ENCODE data around the gene PSG7. TPM values are rescaled to one million over a fixed set of nuclear protein-coding genes. Genes with fewer than 3 reads are reported as not detected.
"Not testable (repeated sequence)": the region's sequence is repeated elsewhere in the genome, so short reads cannot be mapped to it uniquely, and the experiment has no call there.

PSG7 gene
- total RNA-seq, 1 experiment from 2014 or later: not detected

DNA sequence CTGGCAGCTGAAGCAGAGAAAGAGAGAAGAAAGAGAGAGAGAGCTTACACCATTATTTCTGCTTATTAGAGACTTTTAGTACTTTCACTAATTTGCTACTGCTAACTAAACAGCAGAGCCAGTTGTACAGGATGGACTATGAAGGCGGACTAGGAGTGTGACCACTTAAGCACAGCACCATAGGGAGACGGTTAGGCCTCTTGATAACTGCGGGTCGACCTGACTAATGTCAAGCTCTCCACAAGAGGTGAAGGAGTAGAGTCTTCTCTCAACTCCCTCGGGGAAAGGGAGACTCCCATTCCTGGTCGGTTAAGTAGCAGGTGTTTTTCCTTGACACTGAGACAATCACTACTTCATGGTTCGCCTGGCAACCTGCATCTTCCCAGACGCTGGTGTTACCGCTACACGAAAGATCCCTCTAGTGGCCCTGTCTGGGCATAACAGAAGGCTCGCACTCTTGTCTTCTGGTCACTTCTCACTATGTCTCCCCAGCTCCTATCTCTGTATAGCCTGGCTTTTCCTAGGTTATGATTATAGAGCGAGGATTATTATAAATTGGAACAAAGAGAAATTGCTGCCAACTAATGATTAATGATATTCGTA is 5.3 kb upstream of the PSG7 start:
- H2BK5ac ChIP-seq (ENCODE audit: insufficient read length, low read length): no peak overlapping the region
- no peak overlapping the region for H2BK20ac ChIP-seq (ENCODE audit: low read depth, low read length, poor library complexity, severe bottlenecking)
- TF ChIP-seq, protein P1, sequence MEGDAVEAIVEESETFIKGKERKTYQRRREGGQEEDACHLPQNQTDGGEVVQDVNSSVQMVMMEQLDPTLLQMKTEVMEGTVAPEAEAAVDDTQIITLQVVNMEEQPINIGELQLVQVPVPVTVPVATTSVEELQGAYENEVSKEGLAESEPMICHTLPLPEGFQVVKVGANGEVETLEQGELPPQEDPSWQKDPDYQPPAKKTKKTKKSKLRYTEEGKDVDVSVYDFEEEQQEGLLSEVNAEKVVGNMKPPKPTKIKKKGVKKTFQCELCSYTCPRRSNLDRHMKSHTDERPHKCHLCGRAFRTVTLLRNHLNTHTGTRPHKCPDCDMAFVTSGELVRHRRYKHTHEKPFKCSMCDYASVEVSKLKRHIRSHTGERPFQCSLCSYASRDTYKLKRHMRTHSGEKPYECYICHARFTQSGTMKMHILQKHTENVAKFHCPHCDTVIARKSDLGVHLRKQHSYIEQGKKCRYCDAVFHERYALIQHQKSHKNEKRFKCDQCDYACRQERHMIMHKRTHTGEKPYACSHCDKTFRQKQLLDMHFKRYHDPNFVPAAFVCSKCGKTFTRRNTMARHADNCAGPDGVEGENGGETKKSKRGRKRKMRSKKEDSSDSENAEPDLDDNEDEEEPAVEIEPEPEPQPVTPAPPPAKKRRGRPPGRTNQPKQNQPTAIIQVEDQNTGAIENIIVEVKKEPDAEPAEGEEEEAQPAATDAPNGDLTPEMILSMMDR (conservative IDR thresholded peaks at IDR 0.05): peak; percentile 24; the same call in 2 of the 3 replicates
- no peak overlapping the region for H3K27ac Mint-ChIP-seq
- H2AFZ ChIP-seq (ENCODE audit: low read length): no peak overlapping the region
- H3K23ac ChIP-seq (ENCODE audit: insufficient read length, low read depth, low read length): no peak overlapping the region
- DNase-seq: no peak
- no peak overlapping the region for H4K8ac ChIP-seq (replicated peaks; ENCODE audit: insufficient read length, low read depth, low read length)
- H2BK15ac ChIP-seq (ENCODE audit: low read depth, low read length): no peak overlapping the region
- H2BK120ac ChIP-seq (ENCODE audit: low read depth, low read length, poor library complexity, severe bottlenecking): no peak overlapping the region
- no peak overlapping the region for H4K5ac ChIP-seq (ENCODE audit: insufficient read length, low read depth, low read length)
- H3K4me3 Mint-ChIP-seq: no peak overlapping the region
- no peaks in the 10 kb centered on the region for H3K27me3 ChIP-seq (ENCODE audit: insufficient read depth, low read length)
- peaks cover 91 to 94% of the 10 kb centered on the region in 2 experiments for H3K9me3 Mint-ChIP-seq
- peaks cover 1% of the 10 kb centered on the region; the same call in 1 of the 2 replicates for H3K27me3 Mint-ChIP-seq (ENCODE audit: low read depth)
- H3K56ac ChIP-seq (ENCODE audit: insufficient read length, low read depth, low read length): no peak overlapping the region
- no peaks in the 10 kb centered on the region for H3K23me2 ChIP-seq (ENCODE audit: insufficient read length, low read depth, low read length, poor library complexity, severe bottlenecking)
- H3K79me2 ChIP-seq (ENCODE audit: insufficient read depth, low read length): no peaks in the 10 kb centered on the region
- no peak overlapping the region for H3K18ac ChIP-seq (ENCODE audit: insufficient read length, low read depth, low read length)
- H3K36me3 Mint-ChIP-seq (ENCODE audit: insufficient read depth in 1 of 3, low read depth in 3 of 3): peaks cover 7 to 14% (median 12%) of the 10 kb centered on the region in 3 experiments
- no peaks in the 10 kb centered on the region for H3K79me1 ChIP-seq (ENCODE audit: insufficient read depth, low read depth, low read length, poor library complexity, severe bottlenecking)
- H3K14ac ChIP-seq (ENCODE audit: insufficient read depth, low read length): no peak overlapping the region
- H3K27ac ChIP-seq (ENCODE audit: insufficient read length, low read depth, low read length): no peak overlapping the region
- no peaks in the 10 kb centered on the region for H3K4me1 Mint-ChIP-seq
- no peak overlapping the region for H4K91ac ChIP-seq (ENCODE audit: insufficient read length, low read depth, low read length)
- H3K4ac ChIP-seq (ENCODE audit: low read depth, low read length): no peak overlapping the region
- no peak overlapping the region for H3T11ph ChIP-seq (ENCODE audit: low read length)
- peaks cover 36% of the 10 kb centered on the region for H3K9me3 ChIP-seq (ENCODE audit: control insufficient read depth, low read depth, low read length)
- no peaks in the 10 kb centered on the region for H3K4me1 ChIP-seq (ENCODE audit: insufficient read depth, low read length)
- no CpG with 5 or more reads among the region's 13 CpGs for WGBS (ENCODE audit: extremely low coverage, insufficient read length, low lambda C conversion rate)
- no peaks in the 10 kb centered on the region for H4K20me1 ChIP-seq (ENCODE audit: control insufficient read depth, insufficient read depth, insufficient read length)
- no peak overlapping the region for H3K4me2 ChIP-seq (ENCODE audit: insufficient read depth, insufficient read length, low read length)
- no peak overlapping the region for H2BK12ac ChIP-seq (ENCODE audit: insufficient read length, low read depth, low read length)
- H2AK5ac ChIP-seq (ENCODE audit: insufficient read length, low read length): no peak overlapping the region
- no peak overlapping the region for H3K9ac ChIP-seq (ENCODE audit: extremely low read depth, insufficient read length, low read length)

DNA sequence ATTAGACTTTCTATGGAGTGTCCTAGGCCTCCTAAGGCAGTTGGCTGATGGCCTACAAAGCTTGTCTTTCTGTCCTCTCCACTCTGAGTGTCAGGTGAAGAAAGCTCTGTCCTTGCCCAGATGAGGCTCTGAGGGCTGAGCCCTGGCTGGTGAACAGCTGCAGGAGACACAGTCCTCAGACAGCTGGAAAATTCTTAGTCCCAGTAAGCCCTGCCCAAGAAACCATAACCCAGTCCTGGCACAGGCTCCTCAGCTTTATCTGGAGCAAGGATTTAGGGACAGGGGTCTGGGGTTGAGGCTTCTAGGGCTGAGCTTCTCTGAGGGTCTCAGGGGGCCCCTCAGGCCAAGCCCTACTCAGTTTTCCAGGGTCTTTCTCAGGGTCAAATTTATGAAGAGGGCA is 2.3 kb downstream of the PSG7 start:
- peaks cover 72% of the 10 kb centered on the region for H3K9me3 ChIP-seq (ENCODE audit: control insufficient read depth, low read depth, low read length)
- Mint-ChIP-seq H3K9me3 (peaks cover 97% of the 10 kb centered on the region in 2 experiments), H3K36me3 (ENCODE audit: insufficient read depth in 1 of 3, low read depth in 3 of 3) (peaks cover 22 to 28% (median 27%) of the 10 kb centered on the region in 3 experiments)
- H2BK5ac ChIP-seq (ENCODE audit: insufficient read length, low read length); H3K18ac ChIP-seq (ENCODE audit: insufficient read length, low read depth, low read length); H2BK12ac ChIP-seq (ENCODE audit: insufficient read length, low read depth, low read length); H2BK15ac ChIP-seq (ENCODE audit: low read depth, low read length); H4K8ac ChIP-seq (replicated peaks; ENCODE audit: insufficient read length, low read depth, low read length); H3K4ac ChIP-seq (ENCODE audit: low read depth, low read length); H3K56ac ChIP-seq (ENCODE audit: insufficient read length, low read depth, low read length); H2AK5ac ChIP-seq (ENCODE audit: insufficient read length, low read length); H3K79me2 ChIP-seq (ENCODE audit: insufficient read depth, low read length); H3K4me1 Mint-ChIP-seq; H3K27me3 ChIP-seq (ENCODE audit: insufficient read depth, low read length); H3K4me2 ChIP-seq (ENCODE audit: insufficient read depth, insufficient read length, low read length); H4K91ac ChIP-seq (ENCODE audit: insufficient read length, low read depth, low read length); H3K14ac ChIP-seq (ENCODE audit: insufficient read depth, low read length); H3K23me2 ChIP-seq (ENCODE audit: insufficient read length, low read depth, low read length, poor library complexity, severe bottlenecking); H2AFZ ChIP-seq (ENCODE audit: low read length); H3K9ac ChIP-seq (ENCODE audit: extremely low read depth, insufficient read length, low read length); H3K79me1 ChIP-seq (ENCODE audit: insufficient read depth, low read depth, low read length, poor library complexity, severe bottlenecking); H3K4me1 ChIP-seq (ENCODE audit: insufficient read depth, low read length); H3K27me3 Mint-ChIP-seq (ENCODE audit: low read depth); H3K27ac Mint-ChIP-seq; H3K4me3 Mint-ChIP-seq; H3T11ph ChIP-seq (ENCODE audit: low read length); H3K27ac ChIP-seq (ENCODE audit: insufficient read length, low read depth, low read length); H4K20me1 ChIP-seq (ENCODE audit: control insufficient read depth, insufficient read depth, insufficient read length); H4K5ac ChIP-seq (ENCODE audit: insufficient read length, low read depth, low read length); DNase-seq; H3K23ac ChIP-seq (ENCODE audit: insufficient read length, low read depth, low read length); H2BK120ac ChIP-seq (ENCODE audit: low read depth, low read length, poor library complexity, severe bottlenecking); H2BK20ac ChIP-seq (ENCODE audit: low read depth, low read length, poor library complexity, severe bottlenecking): not testable (repeated sequence)

All from H9 (cell line).